Testis (tissue), 2 donors: Measurements from ENCODE around the gene MYCBP.

ENCODE experiments used
- CTCF ChIP-seq, 3 experiments: fragments of 450-650 bp in 2 of 3; fragments of 200-600 bp in 1 of 3; sonication (generic) in 1 of 3; IDR thresholded peaks; one replicate each; pipeline ENCODE4 v1.5.1; 2016 to 2019; ENCODE audit warnings: antibody characterized with exemption in 3 of 3, mild to moderate bottlenecking in 2 of 3, moderate library complexity in 1 of 3
- POLR2A ChIP-seq: fragments of 450-650 bp; IDR thresholded peaks from one replicate; pipeline ENCODE4 v1.6.1; 2017; ENCODE audit warnings: antibody characterized with exemption, mild to moderate bottlenecking, moderate library complexity

GRCh38 chr1:38819516-38819915 is 53.6 kb downstream of the MYCBP start:
- no peak for TF ChIP-seq CTCF (IDR thresholded peaks at IDR 0.05)
- TF ChIP-seq POLR2A: no peak
